SU-DHL-6 (cell line): ENCODE data around the gene POMT2.

ENCODE experiments used
- EZH2phosphoT487 ChIP-seq: fragments of 200-600 bp; sonication (generic), shearing (Covaris generic); conservative IDR thresholded peaks from 2 replicates; pipeline ENCODE4 v1.6.1; 2018; ENCODE audit warnings: mild to moderate bottlenecking, antibody characterized with exemption, low read length, moderate library complexity, mixed read lengths
- TF ChIP-seq, protein P1 (sequence below): fragments of 200-600 bp; sonication (generic); IDR thresholded peaks from one replicate; pipeline ENCODE4 v1.5.1; 2017; ENCODE audit warnings: antibody characterized with exemption, mild to moderate bottlenecking, low read length, moderate library complexity; ENCODE audit not compliant: insufficient read depth, poor library complexity, severe bottlenecking

- TF ChIP-seq, protein P1, sequence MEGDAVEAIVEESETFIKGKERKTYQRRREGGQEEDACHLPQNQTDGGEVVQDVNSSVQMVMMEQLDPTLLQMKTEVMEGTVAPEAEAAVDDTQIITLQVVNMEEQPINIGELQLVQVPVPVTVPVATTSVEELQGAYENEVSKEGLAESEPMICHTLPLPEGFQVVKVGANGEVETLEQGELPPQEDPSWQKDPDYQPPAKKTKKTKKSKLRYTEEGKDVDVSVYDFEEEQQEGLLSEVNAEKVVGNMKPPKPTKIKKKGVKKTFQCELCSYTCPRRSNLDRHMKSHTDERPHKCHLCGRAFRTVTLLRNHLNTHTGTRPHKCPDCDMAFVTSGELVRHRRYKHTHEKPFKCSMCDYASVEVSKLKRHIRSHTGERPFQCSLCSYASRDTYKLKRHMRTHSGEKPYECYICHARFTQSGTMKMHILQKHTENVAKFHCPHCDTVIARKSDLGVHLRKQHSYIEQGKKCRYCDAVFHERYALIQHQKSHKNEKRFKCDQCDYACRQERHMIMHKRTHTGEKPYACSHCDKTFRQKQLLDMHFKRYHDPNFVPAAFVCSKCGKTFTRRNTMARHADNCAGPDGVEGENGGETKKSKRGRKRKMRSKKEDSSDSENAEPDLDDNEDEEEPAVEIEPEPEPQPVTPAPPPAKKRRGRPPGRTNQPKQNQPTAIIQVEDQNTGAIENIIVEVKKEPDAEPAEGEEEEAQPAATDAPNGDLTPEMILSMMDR: no peak
- no peak for TF ChIP-seq EZH2phosphoT487
These were observed 4.5 kb downstream of the POMT2 start for GRCh38 chr14:77316195-77316505.
